Activated T-helper 1 cell treated with anti-CD3 and anti-CD28 coated beads, Interleukin-2, amount 50 U/mL, for 16 hours (primary cell): ENCODE results near the gene SORCS1.

Source experiments
- DNase-seq, 2 donors: peaks; one replicate each; pipeline ENCODE4 v3.0.0-alpha.2; 2020; ENCODE audit warnings: low read depth in 1 of 2, low spot score in 1 of 2

The SORCS1 gene

DNA sequence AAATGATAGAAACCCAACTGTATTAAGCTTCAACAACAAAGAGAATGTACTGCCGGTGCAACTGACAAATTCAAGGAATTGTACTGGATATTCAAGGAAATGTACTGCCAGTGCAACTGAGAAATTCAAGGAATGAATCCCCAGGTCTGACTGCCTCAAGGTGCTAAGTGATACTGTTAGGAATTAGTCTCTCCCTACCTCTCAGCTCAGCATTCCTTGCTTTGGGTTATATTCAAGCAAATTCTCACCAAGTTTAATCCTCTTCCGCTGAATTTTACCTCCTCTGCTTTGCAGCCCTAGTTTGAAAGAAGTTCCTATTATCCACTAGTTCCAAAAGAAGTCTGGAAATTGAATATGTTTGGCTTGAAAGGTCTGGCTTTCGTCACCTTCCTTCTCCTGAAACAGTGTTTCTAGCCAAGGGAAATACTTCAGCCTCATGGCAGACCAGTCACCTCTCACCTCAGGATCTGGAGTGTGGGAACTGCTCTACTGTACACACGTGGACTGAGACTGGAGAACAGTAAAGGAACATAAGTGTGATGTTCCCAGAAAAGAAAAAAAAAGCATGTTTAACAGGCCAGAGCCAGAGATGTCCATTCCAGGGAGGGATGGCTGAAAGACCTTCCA lies 60.4 kb downstream of the SORCS1 start:
- no peak for DNase-seq

DNA sequence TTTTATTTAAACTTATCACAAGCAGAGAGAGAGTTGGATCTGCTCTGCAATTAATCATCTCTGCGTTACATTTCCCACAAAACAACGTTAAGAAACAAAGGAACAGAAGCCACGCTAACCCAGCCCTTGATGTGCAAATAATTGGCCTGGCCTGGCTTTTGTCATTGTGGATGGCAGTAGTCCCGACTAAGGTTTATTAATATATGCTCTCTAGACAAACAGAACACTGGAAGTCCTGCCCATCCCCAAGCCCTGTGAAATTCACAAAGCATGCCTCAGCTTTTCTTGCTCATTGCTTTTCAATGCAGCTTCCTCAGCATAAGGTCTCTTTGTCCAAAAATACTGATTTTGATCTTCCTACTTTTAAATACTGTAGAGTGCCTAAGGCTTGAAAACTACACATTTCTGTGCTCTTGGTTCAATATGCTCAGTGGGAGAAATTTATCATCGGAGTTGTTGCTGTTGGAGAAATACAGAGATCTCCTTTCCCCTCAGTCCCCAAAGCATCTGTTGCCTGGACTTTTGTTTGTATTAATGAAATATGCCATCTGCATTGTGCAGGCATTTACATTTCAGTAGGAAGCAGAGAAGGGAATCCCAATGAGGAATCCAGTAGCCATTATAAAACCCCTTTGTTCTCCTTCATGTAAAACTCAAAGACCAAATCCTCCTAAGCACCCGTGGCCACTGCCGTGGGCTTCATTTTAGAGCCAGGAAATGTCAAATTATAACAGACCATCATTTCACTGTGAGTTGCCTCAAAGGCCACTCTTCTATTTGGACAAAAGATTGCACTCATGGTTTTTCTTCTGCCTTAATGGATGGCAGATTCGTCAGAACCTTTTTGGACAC lies 61.1 kb downstream of the SORCS1 start:
- DNase-seq: no peak

DNA sequence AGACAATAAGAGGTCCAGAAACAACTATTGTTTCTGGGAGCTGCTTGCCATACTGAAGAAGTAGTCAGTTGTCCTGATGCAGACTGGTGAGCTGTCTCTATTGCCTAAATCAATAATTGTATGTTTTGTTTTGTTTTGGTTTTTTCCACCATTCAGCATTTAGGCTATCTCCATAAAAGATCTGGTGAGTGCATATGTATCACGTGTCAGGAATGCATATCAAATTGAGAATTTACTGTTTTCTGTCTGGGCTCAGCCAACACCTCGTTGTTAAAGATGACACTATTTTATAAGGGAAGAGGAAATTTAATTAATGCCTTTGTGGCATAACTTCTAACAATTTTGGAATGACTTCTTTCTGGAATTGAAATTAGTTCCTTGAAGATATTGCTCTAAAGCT lies 66.2 kb downstream of the SORCS1 start:
- DNase-seq: no peak

DNA sequence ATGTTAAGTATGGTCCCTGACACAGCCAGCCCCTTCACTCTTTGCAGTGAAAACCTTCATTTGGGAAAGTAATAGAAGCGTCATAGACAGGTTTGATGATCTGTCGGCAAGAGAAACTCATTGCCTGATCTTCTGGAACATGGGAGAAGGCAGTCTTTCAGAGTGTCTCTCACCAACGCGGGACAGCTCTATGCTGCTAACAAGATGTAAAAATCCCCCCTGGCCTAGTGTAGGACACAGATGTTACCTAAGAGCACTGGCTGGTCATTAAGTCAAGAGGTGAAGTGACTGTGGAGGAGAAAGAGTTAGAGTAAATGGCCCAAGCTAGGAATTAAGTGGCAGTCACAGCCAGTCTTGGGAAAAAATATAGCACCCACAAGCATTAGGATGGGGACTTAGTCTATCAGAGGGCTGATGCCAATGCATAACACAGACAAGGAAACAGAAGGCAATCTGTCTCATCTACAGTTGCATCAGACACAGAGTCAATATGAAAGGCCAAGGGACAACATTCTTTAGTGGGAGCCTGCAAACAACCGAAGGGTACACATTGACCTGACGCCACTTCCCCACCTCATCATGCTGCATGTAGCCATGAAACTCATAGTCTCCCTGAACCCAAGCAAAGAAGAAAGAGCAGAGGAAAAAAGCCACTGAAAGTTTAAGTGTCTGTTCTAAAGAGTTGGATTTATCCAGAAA lies 69.5 kb downstream of the SORCS1 start:
- no peak for DNase-seq

DNA sequence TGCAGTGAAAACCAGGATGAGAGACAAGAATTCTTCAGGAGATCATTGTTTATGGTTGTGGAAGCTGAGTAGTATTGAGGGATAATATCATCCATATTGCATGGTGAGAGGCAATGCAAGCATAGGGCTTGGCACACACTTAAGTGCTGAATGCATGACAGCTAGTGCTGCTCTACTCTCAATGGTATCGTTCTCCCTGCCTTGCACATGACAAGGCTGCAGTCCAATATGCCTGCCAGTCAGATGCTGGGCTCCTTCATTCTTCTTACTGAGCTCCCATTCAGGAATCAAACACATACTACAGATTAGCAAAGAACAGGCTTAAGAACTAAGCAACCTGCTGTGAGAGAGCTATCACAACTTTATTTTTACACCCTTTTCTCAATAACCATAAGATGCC lies 72.2 kb downstream of the SORCS1 start:
- DNase-seq: no peak

DNA sequence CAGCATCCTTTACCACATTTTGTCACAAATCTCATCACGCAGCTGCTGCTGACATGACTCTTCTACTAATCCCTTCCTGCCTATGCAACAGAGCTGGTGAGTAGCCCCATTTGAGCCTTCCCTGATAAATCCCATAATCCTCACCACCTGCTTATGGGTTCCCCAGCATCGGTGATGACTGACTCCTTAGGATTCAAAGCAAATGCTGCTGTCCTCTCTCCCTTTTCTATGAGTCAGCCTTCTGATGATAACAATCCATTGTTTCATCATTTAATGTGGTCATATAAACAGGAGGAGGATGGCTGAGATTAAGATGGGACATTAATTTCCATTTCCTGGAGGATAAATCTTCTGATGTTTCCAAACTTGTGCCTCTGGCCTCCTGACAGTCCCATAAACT lies 73.4 kb downstream of the SORCS1 start:
- DNase-seq: no peak

DNA sequence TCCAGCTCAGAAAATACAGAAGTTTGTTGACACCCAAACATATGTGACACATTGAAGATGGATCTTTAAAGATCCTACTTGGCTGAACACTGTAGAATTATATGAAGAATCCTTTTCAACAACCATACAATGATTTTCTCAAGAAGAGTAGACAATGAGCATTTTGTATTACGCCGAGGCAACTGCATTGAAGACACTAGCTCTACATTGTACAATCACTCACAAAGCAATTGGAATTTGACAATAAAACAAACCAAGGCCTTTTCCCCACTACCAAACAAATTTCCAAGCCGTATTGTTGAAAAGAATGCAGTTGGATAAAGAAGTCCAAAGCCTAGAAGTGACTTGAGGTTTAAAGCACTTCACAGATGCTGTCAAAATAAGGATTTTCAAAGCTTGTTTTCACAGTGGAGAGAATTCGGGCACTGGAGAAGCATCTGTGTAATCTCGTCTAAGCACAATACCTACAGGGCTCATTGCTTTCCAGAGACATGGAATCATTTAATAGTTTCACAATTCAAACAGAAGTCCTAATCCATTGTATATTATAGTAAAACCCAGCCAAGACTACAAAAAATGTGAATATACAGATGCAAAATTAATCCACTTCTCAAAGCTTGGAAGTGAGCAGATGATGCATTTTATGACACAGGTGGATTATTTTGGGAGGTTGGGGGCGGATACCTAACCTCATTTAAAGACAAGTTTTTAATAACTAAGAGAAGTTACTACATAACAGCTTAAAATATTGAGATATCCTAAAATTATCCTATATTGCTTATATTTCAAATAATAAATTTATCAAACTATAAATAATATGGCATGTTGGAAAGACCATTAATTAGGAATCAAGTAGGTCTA lies 78.6 kb downstream of the SORCS1 start:
- DNase-seq: no peak

DNA sequence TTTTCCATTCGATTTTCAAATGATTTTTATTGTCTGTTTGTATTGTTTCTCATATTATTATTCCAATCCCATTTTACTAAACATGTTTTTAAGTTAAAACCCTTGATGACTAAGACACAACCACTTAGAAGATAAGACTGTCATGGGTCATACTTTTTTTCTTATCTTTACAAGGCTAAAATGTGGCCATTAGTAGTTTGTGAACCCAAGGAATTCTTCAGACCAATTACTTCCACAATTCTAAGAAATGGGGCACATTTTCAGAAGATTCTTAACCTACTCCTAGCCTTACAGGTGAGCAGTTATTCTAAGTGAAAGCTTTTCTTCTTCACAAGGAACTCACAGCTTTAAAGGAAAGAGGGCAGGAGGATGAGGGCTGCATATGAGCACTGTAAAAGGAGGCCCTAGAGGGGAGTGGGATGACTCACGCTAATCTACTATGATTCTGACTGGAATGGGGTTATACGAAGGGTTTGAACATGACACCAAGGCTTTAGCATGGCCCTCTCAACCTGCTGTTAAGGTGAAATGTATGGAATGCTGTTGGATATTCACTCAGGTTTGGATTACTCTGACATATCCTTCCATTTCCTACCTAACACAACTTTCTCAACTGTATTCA lies 81.0 kb downstream of the SORCS1 start:
- DNase-seq: no peak

DNA sequence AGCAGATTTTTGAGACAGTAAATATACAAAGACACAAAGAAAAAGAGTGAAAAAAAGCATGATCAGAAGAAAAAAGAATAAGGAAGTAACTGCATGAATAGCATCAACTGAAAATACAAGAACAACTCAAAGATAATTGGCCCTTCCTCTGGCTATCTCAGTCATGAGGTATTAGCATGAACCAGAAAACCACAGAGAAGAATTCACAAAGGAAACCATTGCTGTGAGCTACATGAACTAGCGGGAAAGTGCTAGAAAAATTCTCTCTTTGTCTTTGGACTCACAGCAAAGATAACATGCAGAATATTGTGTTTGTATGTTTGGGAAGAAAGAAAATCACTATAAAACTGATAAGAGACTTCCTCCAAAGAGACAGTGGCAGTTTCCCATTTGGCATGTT lies 82.9 kb downstream of the SORCS1 start:
- DNase-seq: no peak

DNA sequence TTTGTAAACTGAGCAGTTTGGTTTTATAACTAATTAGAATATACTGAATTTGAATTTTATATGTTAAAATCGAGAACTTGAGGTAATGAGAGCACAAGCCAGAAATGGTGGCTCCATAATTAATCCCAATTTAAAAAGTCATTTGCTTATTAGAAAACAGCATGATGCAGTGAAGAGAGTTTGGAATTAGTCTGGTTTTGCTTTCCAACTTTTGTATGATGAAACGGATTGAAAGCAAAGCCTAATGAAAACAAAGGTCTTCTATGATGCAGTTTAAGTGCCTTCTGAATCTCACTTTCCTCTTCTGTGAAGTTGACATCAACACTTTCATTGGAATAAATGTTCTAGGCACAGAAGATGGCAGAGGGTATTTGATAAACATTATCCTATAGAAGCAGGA lies 89.4 kb downstream of the SORCS1 start:
- no peak for DNase-seq

DNA sequence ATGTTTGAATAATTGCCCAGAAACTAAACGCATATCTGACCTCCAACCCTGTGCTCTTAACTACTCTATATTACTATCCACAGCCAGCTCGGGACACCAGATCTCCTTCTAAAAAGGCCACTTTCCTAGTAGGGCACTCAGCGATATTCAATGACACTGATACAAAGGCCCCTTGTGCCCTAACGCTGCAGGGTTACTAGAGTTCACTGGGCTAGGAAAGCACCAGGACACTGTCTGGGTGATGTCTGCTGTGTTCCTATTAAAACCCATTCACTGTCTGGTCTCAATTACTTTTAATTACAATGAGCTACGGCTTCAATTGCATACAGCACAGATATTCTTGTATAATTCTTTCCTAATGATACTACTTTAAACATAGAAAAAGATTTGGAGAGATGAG lies 91.7 kb downstream of the SORCS1 start:
- no peak for DNase-seq

DNA sequence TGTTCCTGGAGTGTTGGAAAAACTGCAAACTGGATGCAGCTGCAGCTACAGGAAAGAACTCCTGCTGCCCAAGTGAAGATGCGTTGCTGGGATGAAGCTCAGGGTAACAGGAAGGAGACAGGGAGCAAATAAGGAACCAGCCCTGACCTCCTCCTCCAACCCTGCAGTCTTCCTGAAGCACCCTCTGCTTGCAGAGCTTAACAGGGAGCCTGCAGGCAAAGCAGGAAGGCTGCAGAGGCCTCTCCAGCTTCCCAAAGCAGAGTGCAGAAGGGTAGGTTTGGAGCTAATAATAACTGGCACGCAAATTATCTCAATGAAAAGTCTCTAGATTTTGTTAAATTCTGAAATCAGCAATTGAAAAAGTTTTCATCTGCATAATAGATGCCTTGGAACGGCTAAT lies 92.5 kb downstream of the SORCS1 start:
- no peak for DNase-seq

DNA sequence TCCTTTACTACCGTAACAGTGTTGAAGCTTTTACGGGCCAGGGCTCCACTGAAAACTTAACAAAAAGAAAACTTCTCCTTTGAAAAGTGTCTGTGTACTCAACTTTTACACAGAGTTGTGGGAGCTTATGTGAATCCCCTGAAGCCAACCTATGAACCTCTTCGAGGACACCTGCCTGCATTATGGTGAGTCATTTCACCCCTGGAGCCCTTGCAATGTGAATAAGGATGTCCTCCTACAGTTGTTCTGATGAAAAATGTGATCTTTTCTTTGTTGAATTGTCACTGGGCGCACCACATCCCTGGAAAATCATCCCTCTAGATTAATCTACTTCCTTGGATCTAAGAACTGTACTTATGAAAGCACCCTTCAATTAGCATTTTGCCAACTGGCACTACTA lies 93.2 kb downstream of the SORCS1 start:
- no peak for DNase-seq

DNA sequence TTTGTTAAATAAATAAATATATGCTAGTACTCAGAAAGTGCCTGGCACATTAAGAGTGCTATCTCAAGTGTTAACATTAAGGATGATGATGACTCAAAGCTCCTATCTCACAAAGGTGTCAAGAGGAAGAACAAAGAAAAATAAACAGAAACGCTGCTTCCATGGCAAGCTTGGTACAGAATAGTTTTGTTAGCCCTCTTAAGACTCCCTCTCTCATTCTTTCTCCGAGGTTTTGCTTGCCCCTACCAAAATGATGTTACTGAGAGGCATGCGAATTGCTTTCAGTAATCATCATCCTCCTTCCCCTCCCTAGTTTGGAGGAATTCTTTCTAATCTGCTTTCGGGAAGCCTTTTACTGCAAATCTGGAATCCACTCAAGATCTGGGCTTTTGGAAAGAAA lies 96.7 kb downstream of the SORCS1 start:
- no peak for DNase-seq

DNA sequence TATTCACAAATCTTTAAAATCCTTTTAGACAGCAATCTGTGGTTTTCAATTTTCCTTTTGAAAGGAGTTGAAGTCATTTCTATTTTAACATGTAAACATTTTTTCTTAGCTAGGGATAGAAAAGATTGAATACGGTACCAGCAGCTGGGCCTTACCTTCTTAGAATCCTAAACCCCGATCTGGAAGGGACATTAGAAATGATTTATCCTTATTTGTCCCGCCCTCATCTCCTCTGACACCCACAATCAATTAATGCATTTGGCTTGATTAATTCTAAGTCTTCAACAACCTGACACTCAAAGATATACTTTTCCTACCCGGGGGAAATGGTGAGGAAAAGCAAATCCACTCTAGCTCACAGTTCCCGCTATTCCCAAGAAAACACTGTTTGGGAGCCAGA lies 100.4 kb downstream of the SORCS1 start:
- no peak for DNase-seq

DNA sequence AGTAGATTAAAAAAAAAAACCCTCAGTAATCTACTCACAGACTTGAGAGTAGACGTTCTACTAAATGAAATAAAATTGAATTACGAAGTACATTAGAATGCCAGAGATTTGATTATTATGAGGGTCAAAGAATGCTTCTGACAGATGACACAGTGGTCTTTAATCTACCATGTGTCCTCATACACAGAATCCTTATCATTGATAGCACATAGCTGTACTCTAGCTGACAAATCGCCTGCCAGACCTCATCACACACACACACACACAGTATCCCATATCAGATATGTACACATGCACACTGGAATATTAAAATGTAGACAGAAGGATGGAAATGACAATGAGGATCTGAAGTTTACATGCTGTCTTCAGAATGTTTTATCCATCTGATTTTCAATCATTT lies 104.6 kb downstream of the SORCS1 start:
- no peak for DNase-seq

DNA sequence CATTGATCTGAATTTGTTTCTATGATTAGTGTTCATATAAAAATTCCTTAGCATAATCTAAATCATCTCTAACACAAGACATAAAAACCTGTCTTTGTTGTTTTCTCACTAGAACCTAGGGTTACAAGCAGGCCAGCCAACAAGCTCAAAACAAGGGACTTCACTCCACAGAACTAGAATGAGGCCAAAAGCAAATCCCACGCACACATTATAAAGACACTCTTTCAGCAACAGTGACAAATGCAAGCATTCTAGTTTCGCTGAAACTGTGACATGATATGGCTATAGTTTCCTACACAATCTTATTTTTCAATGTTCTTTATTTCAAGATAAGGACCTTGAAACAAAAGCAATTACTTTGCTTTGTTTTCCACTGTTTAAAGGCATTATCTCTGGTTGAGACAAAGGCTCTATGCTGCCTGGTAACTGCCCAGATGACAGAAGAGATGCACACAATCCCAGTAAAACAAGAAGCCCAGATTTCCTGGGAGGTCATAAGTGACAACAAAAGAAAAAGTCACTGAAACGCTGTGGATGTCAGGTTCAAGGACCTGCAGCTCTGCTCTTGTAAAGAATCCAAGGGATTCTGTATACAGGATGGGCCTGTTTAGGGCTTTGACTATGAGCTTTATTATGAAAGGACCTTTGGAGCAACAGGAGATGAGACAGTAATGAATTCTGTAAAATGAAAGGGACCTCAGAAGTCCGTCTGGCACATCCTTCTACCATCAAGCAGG lies 105.3 kb downstream of the SORCS1 start:
- DNase-seq: no peak

DNA sequence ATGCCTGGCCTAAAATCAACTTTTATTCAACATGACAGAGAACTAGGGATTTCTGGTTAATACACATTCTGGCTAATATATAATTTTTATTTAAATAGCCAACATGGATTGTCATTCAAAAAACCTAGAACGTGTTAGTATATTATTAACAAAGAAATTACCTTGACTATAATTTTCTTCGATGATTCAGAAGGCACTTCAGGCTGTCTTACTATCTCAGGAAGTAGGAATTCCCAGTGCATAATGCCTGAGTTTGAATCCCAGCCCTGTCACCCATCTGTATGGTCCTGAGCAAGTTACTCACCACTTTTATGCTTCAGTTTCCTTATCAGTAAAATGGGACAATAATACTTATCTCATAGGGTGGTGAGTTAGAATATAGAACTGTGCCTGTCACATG lies 106.2 kb downstream of the SORCS1 start:
- DNase-seq: no peak

DNA sequence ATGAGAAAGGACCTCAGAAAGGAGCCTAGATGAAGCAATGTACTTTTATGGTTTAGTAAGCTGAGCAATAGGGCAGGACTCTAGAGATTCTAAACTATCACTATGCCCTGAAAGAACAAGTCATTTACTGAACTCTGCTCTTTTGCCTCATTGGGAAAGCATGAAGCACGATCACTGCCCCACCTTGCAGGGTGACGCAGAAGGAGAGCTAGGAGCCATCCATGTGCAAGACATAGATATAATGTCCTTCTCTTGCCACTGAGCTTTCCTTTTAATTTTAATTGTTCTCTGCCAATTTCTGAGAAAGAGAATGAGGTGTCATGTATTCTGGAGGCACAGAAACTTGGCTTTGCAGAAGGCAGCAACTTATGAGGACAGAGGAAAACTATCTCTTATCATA lies 108.3 kb downstream of the SORCS1 start:
- DNase-seq: no peak

DNA sequence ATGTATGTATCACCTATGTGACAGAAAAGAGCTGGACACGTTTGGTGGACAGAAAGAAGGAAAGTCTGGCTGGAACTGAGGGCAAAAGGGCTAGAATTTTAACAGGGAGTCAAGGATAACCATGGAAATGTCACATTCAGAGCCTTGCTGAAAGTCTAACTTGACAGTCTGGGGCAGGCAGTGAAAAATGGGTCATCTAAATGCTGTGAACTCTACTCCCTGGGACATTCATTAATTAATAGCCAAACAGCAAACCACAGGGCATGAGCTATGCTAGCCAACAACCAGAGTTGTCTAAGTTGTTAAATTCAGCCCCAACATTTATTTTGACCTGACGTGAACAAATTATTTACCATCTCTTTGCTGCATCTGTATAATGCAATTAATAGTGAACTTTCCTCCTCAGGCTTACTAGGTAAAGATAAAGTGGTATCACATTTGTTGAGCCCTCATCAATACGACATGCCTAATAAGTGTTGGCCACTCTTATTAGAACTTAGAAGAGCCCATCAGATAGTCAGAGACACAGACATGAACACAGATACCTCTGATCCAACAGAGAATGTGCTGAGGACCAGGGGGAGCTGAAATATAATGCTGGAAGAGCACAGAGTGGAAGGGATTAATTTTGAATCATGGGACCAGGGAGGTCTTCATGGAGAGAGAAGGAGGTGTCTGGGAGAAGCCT lies 109.9 kb downstream of the SORCS1 start:
- no peak for DNase-seq
